GM23338 (cell line): ENCODE measurements around the gene CUTC. TPM values are rescaled to one million over a fixed set of nuclear protein-coding genes. Genes with fewer than 3 reads are reported as not detected.

Experiments used
- ATAC-seq: fragments of 200-7000 bp; cut with Tn5 transposase; 3 replicates; pipeline ENCODE4 v1.9.1; 2020
- DNase-seq: peaks from one replicate; pipeline ENCODE4 v3.0.0-alpha.2; 2015; ENCODE audit warnings: low spot score
- H2AFZ ChIP-seq: fragments of 200-600 bp; sonication (generic); 2 replicates; pipeline ENCODE4 v1.8.0; 2016; ENCODE audit warnings: antibody characterized with exemption, mild to moderate bottlenecking, moderate library complexity
- H3F3A ChIP-seq: fragments of 200-600 bp; sonication (generic); replicated peaks from 2 replicates; pipeline ENCODE4 v1.8.0; 2017; ENCODE audit warnings: antibody characterized with exemption, mixed run types, low read depth
- H3K27ac ChIP-seq: fragments of 200-600 bp; sonication (generic); 2 replicates; pipeline ENCODE4 v1.6.1; 2016; ENCODE audit warnings: low read depth
- H3K27me3 ChIP-seq: fragments of 200-600 bp; sonication (generic); 2 replicates; pipeline ENCODE4 v1.8.0; 2016; ENCODE audit warnings: mild to moderate bottlenecking, mixed run types, moderate library complexity; ENCODE audit not compliant: insufficient read depth
- H3K36me3 ChIP-seq: fragments of 200-600 bp; sonication (generic); 2 replicates; pipeline ENCODE4 v1.8.0; 2016; ENCODE audit warnings: mild to moderate bottlenecking; ENCODE audit not compliant: insufficient read depth
- H3K4me1 ChIP-seq: fragments of 200-600 bp; sonication (generic); 2 replicates; pipeline ENCODE4 v1.8.0; 2016; ENCODE audit warnings: mild to moderate bottlenecking, moderate library complexity; ENCODE audit not compliant: insufficient read depth
- H3K4me2 ChIP-seq: fragments of 200-600 bp; sonication (generic); 2 replicates; pipeline ENCODE4 v1.7.1; 2017; ENCODE audit warnings: mixed run types
- H3K4me3 ChIP-seq: fragments of 200-600 bp; sonication (generic); 2 replicates; pipeline ENCODE4 v1.6.1; 2016; ENCODE audit warnings: mixed run types
- H3K79me2 ChIP-seq: fragments of 200-600 bp; sonication (generic); replicated peaks from 2 replicates; pipeline ENCODE4 v1.8.0; 2017; ENCODE audit warnings: mild to moderate bottlenecking; ENCODE audit not compliant: insufficient read depth
- H3K9me2 ChIP-seq: fragments of 200-600 bp; sonication (generic); 2 replicates; pipeline ENCODE4 v1.8.0; 2017; ENCODE audit not compliant: insufficient read depth
- H4K20me1 ChIP-seq: fragments of 200-600 bp; sonication (generic); replicated peaks from 2 replicates; pipeline ENCODE4 v1.8.0; 2017; ENCODE audit warnings: mild to moderate bottlenecking; ENCODE audit not compliant: insufficient read depth
- H3K27ac Mint-ChIP-seq: 2 replicates; pipeline ENCODE4 v1.8.0; 2020; ENCODE audit warnings: inconsistent platforms, mild to moderate bottlenecking, moderate library complexity, mixed read lengths
- H3K27me3 Mint-ChIP-seq: 3 replicates; pipeline ENCODE4 v1.8.0; 2022; ENCODE audit warnings: low read depth, mild to moderate bottlenecking, moderate library complexity, mixed read lengths, inconsistent platforms; ENCODE audit not compliant: insufficient read depth, poor library complexity
- H3K36me3 Mint-ChIP-seq: 3 replicates; pipeline ENCODE4 v1.8.0; 2021; ENCODE audit warnings: low read depth, mild to moderate bottlenecking, inconsistent platforms, moderate library complexity, mixed read lengths
- H3K4me1 Mint-ChIP-seq: 3 replicates; pipeline ENCODE4 v1.8.0; 2020; ENCODE audit warnings: mild to moderate bottlenecking, inconsistent platforms, mixed read lengths
- H3K4me3 Mint-ChIP-seq: 3 replicates; pipeline ENCODE4 v1.8.0; 2021; ENCODE audit warnings: moderate library complexity, mild to moderate bottlenecking, inconsistent platforms, mixed read lengths
- H3K9me3 Mint-ChIP-seq: 3 replicates; pipeline ENCODE4 v1.8.0; 2020; ENCODE audit warnings: moderate library complexity, mild to moderate bottlenecking, inconsistent platforms, mixed read lengths
- CREB1 ChIP-seq: fragments of 250-450 bp; sonication (Bioruptor Pico); IDR thresholded peaks from 2 replicates; pipeline ENCODE4 v1.5.0; 2020; ENCODE audit warnings: low read depth, mild to moderate bottlenecking, moderate library complexity
- EZH2 ChIP-seq: fragments of 200-600 bp; sonication (generic); IDR thresholded peaks from one replicate; pipeline ENCODE4 v1.8.0; 2017; ENCODE audit warnings: antibody characterized with exemption, mild to moderate bottlenecking, low read depth; ENCODE audit not compliant: unreplicated experiment
- EZH2phosphoT487 ChIP-seq: fragments of 200-600 bp; sonication (generic); IDR thresholded peaks from one replicate; pipeline ENCODE4 v1.8.1; 2018; ENCODE audit warnings: antibody characterized with exemption; ENCODE audit not compliant: unreplicated experiment
- JUNB ChIP-seq: IDR thresholded peaks from one replicate; pipeline ENCODE4 v1.6.1; 2016; ENCODE audit warnings: antibody characterized with exemption; ENCODE audit not compliant: unreplicated experiment
- NANOG ChIP-seq: IDR thresholded peaks from 2 replicates; pipeline ENCODE4 v1.6.1; 2016; ENCODE audit warnings: antibody characterized with exemption, borderline replicate concordance
- POLR2AphosphoS5 ChIP-seq: IDR thresholded peaks from 2 replicates; pipeline ENCODE4 v1.6.1; 2016; ENCODE audit warnings: antibody characterized with exemption, low read depth
- STAT1 ChIP-seq: IDR thresholded peaks from one replicate; pipeline ENCODE4 v1.6.1; 2016; ENCODE audit warnings: antibody characterized with exemption; ENCODE audit not compliant: unreplicated experiment
- long read RNA-seq: library from polyadenylated mRNA; unstranded; transcript quantifications from one replicate; pipeline ENCODE4 v2.0.0, GENCODE V29; 2020; ENCODE audit not compliant: unreplicated experiment
- polyA plus RNA-seq: library from polyadenylated mRNA; unstranded; fragments of >200 nt; fragmentation: Nextera tagmentation; extraction: Ambion mirVana; gene quantifications from 2 replicates; pipeline ENCODE4 v1.2.1, GENCODE V29; 2016
- total RNA-seq: library from RNA; depleted of rRNA; stranded (reverse); fragments of >200 nt; shearing (Covaris generic); gene quantifications from 2 replicates; pipeline ENCODE4 v1.2.3, GENCODE V29; 2014; rRNA removed
- TF ChIP-seq, protein P1 (sequence below): IDR thresholded peaks from 2 replicates; pipeline ENCODE4 v1.6.1; 2016; ENCODE audit warnings: antibody characterized with exemption
- TF ChIP-seq, protein P2 (sequence below): fragments of 250-450 bp; sonication (Bioruptor Pico); IDR thresholded peaks from 2 replicates; pipeline ENCODE4 v1.5.0; 2020; ENCODE audit warnings: mild to moderate bottlenecking, moderate library complexity
- TF ChIP-seq, protein P3 (sequence below), 2 experiments: fragments of 200-600 bp in 1 of 2; sonication (generic) in 1 of 2; conservative IDR thresholded peaks; 2 replicates each; pipeline versions ENCODE4 v1.5.1 to v1.6.1; 2016 to 2017; ENCODE audit warnings: antibody characterized with exemption in 2 of 2, low read depth in 2 of 2, mild to moderate bottlenecking in 2 of 2, moderate library complexity in 1 of 2
- TF ChIP-seq, protein P4 (sequence below): IDR thresholded peaks from one replicate; pipeline ENCODE4 v1.6.1; 2018; ENCODE audit warnings: antibody characterized with exemption; ENCODE audit not compliant: unreplicated experiment

CUTC gene, protein sequence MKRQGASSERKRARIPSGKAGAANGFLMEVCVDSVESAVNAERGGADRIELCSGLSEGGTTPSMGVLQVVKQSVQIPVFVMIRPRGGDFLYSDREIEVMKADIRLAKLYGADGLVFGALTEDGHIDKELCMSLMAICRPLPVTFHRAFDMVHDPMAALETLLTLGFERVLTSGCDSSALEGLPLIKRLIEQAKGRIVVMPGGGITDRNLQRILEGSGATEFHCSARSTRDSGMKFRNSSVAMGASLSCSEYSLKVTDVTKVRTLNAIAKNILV
- total RNA-seq (20.2 and 25.8 TPM in 2 replicates), polyA plus RNA-seq (30.4 and 31.6 TPM in 2 replicates)
- long read RNA-seq, transcript CUTC-202 (9 exons, 1,346 nt), result major isoform, 18 of 48 reads
- long read RNA-seq, transcript CUTC-203 (8 exons, 831 nt), result minor isoform, 17 of 48 reads
- long read RNA-seq, partial matches to known transcripts, result 3 of 48 reads
- long read RNA-seq, other reads (novel, unspliced or antisense), result 10 of 48 reads

DNA sequence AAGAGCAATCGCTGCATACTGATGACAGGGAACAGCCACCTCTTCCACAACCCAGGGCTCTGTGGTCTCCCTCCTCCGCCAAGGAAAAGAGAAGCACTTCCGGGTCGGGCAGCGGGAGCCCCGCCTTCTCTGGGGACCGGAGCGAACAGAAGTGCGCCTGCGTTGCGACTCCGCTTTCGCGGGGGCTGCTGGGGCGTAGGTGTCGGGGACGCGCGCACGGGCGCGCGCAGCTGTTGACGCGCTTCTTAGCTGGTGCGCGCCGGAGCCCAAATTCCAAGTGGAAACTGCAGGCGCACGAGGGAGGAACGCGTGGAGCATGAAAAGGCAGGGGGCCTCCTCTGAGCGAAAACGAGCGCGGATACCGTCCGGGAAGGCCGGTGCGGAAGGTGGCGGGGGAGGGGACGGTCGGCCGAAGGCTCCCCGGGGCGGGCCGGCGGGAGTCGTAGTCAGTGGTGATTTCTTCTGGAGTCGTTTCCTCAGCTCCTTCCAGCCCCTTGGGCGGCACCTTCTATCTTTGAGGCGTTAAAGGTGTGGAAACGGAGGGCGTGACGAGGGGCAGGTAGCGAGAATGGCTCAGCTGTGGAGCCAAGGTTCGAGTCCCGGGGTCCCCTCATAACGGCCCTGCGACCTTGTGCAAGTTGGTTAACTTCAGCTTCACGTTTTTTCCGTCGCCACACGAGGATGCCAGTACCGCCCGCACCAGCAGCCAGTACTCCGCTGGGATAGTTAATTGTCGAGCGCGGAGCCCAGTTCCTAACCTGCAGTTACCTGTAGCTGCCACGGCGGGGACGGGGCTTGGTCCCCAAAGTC is at the start of gene CUTC, which contains the start of gene COX15:
CUTC (plus strand) TSS at position 202 of the 810 bp plus-strand sequence; CDS start at position 317, 115 bp downstream.
COX15 (minus strand) TSS at position 95 of the 810 bp plus-strand sequence; CDS start at position 17, 78 bp downstream.
- peak; percentile 94 for ATAC-seq
- TF ChIP-seq JUNB (no peak), STAT1 (no peak), POLR2AphosphoS5 (peak; percentile 93), NANOG (no peak), CREB1 (peak; percentile 51), EZH2 (no peak), EZH2phosphoT487 (no peak)
- TF ChIP-seq, protein P1, sequence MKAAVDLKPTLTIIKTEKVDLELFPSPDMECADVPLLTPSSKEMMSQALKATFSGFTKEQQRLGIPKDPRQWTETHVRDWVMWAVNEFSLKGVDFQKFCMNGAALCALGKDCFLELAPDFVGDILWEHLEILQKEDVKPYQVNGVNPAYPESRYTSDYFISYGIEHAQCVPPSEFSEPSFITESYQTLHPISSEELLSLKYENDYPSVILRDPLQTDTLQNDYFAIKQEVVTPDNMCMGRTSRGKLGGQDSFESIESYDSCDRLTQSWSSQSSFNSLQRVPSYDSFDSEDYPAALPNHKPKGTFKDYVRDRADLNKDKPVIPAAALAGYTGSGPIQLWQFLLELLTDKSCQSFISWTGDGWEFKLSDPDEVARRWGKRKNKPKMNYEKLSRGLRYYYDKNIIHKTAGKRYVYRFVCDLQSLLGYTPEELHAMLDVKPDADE, result peak; percentile 86
- TF ChIP-seq, protein P2, sequence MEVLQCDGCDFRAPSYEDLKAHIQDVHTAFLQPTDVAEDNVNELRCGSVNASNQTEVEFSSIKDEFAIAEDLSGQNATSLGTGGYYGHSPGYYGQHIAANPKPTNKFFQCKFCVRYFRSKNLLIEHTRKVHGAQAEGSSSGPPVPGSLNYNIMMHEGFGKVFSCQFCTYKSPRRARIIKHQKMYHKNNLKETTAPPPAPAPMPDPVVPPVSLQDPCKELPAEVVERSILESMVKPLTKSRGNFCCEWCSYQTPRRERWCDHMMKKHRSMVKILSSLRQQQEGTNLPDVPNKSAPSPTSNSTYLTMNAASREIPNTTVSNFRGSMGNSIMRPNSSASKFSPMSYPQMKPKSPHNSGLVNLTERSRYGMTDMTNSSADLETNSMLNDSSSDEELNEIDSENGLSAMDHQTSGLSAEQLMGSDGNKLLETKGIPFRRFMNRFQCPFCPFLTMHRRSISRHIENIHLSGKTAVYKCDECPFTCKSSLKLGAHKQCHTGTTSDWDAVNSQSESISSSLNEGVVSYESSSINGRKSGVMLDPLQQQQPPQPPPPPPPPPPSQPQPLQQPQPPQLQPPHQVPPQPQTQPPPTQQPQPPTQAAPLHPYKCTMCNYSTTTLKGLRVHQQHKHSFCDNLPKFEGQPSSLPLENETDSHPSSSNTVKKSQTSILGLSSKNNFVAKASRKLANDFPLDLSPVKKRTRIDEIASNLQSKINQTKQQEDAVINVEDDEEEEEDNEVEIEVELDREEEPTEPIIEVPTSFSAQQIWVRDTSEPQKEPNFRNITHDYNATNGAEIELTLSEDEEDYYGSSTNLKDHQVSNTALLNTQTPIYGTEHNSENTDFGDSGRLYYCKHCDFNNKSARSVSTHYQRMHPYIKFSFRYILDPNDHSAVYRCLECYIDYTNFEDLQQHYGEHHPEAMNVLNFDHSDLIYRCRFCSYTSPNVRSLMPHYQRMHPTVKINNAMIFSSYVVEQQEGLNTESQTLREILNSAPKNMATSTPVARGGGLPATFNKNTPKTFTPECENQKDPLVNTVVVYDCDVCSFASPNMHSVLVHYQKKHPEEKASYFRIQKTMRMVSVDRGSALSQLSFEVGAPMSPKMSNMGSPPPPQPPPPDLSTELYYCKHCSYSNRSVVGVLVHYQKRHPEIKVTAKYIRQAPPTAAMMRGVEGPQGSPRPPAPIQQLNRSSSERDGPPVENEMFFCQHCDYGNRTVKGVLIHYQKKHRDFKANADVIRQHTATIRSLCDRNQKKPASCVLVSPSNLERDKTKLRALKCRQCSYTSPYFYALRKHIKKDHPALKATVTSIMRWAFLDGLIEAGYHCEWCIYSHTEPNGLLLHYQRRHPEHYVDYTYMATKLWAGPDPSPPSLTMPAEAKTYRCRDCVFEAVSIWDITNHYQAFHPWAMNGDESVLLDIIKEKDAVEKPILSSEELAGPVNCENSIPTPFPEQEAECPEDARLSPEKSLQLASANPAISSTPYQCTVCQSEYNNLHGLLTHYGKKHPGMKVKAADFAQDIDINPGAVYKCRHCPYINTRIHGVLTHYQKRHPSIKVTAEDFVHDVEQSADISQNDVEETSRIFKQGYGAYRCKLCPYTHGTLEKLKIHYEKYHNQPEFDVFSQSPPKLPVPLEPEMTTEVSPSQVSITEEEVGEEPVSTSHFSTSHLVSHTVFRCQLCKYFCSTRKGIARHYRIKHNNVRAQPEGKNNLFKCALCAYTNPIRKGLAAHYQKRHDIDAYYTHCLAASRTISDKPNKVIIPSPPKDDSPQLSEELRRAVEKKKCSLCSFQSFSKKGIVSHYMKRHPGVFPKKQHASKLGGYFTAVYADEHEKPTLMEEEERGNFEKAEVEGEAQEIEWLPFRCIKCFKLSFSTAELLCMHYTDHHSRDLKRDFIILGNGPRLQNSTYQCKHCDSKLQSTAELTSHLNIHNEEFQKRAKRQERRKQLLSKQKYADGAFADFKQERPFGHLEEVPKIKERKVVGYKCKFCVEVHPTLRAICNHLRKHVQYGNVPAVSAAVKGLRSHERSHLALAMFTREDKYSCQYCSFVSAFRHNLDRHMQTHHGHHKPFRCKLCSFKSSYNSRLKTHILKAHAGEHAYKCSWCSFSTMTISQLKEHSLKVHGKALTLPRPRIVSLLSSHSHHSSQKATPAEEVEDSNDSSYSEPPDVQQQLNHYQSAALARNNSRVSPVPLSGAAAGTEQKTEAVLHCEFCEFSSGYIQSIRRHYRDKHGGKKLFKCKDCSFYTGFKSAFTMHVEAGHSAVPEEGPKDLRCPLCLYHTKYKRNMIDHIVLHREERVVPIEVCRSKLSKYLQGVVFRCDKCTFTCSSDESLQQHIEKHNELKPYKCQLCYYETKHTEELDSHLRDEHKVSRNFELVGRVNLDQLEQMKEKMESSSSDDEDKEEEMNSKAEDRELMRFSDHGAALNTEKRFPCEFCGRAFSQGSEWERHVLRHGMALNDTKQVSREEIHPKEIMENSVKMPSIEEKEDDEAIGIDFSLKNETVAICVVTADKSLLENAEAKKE (CRISPR knock-in tag), result no peak
- TF ChIP-seq, protein P3, sequence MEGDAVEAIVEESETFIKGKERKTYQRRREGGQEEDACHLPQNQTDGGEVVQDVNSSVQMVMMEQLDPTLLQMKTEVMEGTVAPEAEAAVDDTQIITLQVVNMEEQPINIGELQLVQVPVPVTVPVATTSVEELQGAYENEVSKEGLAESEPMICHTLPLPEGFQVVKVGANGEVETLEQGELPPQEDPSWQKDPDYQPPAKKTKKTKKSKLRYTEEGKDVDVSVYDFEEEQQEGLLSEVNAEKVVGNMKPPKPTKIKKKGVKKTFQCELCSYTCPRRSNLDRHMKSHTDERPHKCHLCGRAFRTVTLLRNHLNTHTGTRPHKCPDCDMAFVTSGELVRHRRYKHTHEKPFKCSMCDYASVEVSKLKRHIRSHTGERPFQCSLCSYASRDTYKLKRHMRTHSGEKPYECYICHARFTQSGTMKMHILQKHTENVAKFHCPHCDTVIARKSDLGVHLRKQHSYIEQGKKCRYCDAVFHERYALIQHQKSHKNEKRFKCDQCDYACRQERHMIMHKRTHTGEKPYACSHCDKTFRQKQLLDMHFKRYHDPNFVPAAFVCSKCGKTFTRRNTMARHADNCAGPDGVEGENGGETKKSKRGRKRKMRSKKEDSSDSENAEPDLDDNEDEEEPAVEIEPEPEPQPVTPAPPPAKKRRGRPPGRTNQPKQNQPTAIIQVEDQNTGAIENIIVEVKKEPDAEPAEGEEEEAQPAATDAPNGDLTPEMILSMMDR (conservative IDR thresholded peaks at IDR 0.05; ENCODE audit: low read depth in 2 of 2), result peak in 1 of 2 experiments; percentile 48; a peak in 1 of 4 replicates
- TF ChIP-seq, protein P4, sequence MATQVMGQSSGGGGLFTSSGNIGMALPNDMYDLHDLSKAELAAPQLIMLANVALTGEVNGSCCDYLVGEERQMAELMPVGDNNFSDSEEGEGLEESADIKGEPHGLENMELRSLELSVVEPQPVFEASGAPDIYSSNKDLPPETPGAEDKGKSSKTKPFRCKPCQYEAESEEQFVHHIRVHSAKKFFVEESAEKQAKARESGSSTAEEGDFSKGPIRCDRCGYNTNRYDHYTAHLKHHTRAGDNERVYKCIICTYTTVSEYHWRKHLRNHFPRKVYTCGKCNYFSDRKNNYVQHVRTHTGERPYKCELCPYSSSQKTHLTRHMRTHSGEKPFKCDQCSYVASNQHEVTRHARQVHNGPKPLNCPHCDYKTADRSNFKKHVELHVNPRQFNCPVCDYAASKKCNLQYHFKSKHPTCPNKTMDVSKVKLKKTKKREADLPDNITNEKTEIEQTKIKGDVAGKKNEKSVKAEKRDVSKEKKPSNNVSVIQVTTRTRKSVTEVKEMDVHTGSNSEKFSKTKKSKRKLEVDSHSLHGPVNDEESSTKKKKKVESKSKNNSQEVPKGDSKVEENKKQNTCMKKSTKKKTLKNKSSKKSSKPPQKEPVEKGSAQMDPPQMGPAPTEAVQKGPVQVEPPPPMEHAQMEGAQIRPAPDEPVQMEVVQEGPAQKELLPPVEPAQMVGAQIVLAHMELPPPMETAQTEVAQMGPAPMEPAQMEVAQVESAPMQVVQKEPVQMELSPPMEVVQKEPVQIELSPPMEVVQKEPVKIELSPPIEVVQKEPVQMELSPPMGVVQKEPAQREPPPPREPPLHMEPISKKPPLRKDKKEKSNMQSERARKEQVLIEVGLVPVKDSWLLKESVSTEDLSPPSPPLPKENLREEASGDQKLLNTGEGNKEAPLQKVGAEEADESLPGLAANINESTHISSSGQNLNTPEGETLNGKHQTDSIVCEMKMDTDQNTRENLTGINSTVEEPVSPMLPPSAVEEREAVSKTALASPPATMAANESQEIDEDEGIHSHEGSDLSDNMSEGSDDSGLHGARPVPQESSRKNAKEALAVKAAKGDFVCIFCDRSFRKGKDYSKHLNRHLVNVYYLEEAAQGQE, result no peak

More for the DNA sequence above, at the start of gene CUTC, which contains the start of gene COX15:
- H3K79me2 ChIP-seq, result peaks cover 35% of the 10 kb centered on the region
- peaks cover 22% of the 10 kb centered on the region for H3K36me3 ChIP-seq
- peaks cover 4% of the 10 kb centered on the region; the same call in 1 of the 2 replicates for H3K4me1 ChIP-seq
- Mint-ChIP-seq H3K27ac (peak within 1 kb of the TSS; percentile 99), H3K27me3 (peaks cover 7% of the 10 kb centered on the region), H3K4me1 (peaks cover 7% of the 10 kb centered on the region), H3K36me3 (peaks cover 21% of the 10 kb centered on the region), H3K4me3 (peak within 1 kb of the TSS; percentile 99), H3K9me3 (peaks cover 2% of the 10 kb centered on the region; the same call in 1 of the 3 replicates)
- no peaks in the 10 kb centered on the region; the same call in none of the 2 replicates for H4K20me1 ChIP-seq
- H3K27ac ChIP-seq, result peak within 1 kb of the TSS; percentile 87
- H2AFZ ChIP-seq, result peak within 1 kb of the TSS; percentile 90
- peak within 1 kb of the TSS; percentile 81 for H3K4me2 ChIP-seq
- peak within 1 kb of the TSS; percentile 72 for H3K4me3 ChIP-seq
- no peaks in the 10 kb centered on the region for H3F3A ChIP-seq
- no peaks in the 10 kb centered on the region for H3K27me3 ChIP-seq
- peak; percentile 99 for DNase-seq
- H3K9me2 ChIP-seq, result no peaks in the 10 kb centered on the region
